GM18498 (cell line): Measurements from ENCODE around the gene GPC5.
"Not testable (repeated sequence)": the region's sequence is repeated elsewhere in the genome, so short reads cannot be mapped to it uniquely, and the experiment has no call there.

Experiments used
- ATAC-seq: cut with Tn5 transposase; IDR thresholded peaks from one replicate; pipeline ENCODE4 v1.9.1; 2021; ENCODE audit warnings: mild to moderate bottlenecking, moderate library complexity; ENCODE audit not compliant: unreplicated experiment

The GPC5 gene

GRCh38 chr13:91762957-91763356 lies 364.5 kb downstream of the GPC5 start:
- no peak for ATAC-seq

GRCh38 chr13:91764527-91764926 lies 366.1 kb downstream of the GPC5 start:
- no peak for ATAC-seq

- no peak for ATAC-seq
Measured at GRCh38 chr13:91767651-91768050, 369.2 kb downstream of the GPC5 start.

- ATAC-seq: no peak
Measured at GRCh38 chr13:91768746-91769145, 370.3 kb downstream of the GPC5 start.

- no peak for ATAC-seq
Measured at GRCh38 chr13:91771229-91771628, 372.8 kb downstream of the GPC5 start.

- ATAC-seq: no peak
Measured at GRCh38 chr13:91773591-91774227, 375.3 kb downstream of the GPC5 start.

- no peak for ATAC-seq
Measured at GRCh38 chr13:91774397-91774796, 376.0 kb downstream of the GPC5 start.

GRCh38 chr13:91776611-91777193 lies 378.3 kb downstream of the GPC5 start:
- ATAC-seq: no peak

- no peak for ATAC-seq
Measured at GRCh38 chr13:91778123-91778522, 379.7 kb downstream of the GPC5 start.

GRCh38 chr13:91781982-91782691 lies 383.7 kb downstream of the GPC5 start:
- ATAC-seq: not testable (repeated sequence)

GRCh38 chr13:91785431-91786119 lies 387.2 kb downstream of the GPC5 start:
- peak; percentile 87 for ATAC-seq

- ATAC-seq: no peak
Measured at GRCh38 chr13:91792054-91792453, 393.6 kb downstream of the GPC5 start.

- no peak for ATAC-seq
Measured at GRCh38 chr13:91797567-91797966, 399.1 kb downstream of the GPC5 start.

- ATAC-seq: not testable (repeated sequence)
Measured at GRCh38 chr13:91798338-91798737, 399.9 kb downstream of the GPC5 start.

GRCh38 chr13:91801772-91802171 lies 403.4 kb downstream of the GPC5 start:
- ATAC-seq: not testable (repeated sequence)

- ATAC-seq: no peak
Measured at GRCh38 chr13:91802957-91803356, 404.5 kb downstream of the GPC5 start.

- ATAC-seq: no peak
Measured at GRCh38 chr13:91804724-91805123, 406.3 kb downstream of the GPC5 start.

- no peak for ATAC-seq
Measured at GRCh38 chr13:91805605-91806004, 407.2 kb downstream of the GPC5 start.

- no peak for ATAC-seq
Measured at GRCh38 chr13:91809161-91809560, 410.7 kb downstream of the GPC5 start.

- ATAC-seq: no peak
Measured at GRCh38 chr13:91813253-91813652, 414.8 kb downstream of the GPC5 start.

GRCh38 chr13:91816263-91816807 lies 417.9 kb downstream of the GPC5 start:
- ATAC-seq: no peak
